Hepatocyte (in vitro differentiated cells): ENCODE results near the gene SYTL4. TPM values are rescaled to one million over a fixed set of nuclear protein-coding genes. Genes with fewer than 3 reads are reported as not detected.

Experiments used
- DNase-seq: peaks from one replicate; pipeline ENCODE4 v3.0.0-alpha.2; 2016; ENCODE audit warnings: low spot score
- H2AFZ ChIP-seq: fragments of 200-600 bp; sonication (generic); 2 replicates; pipeline ENCODE4 v1.6.0; 2016; ENCODE audit warnings: antibody characterized with exemption, mild to moderate bottlenecking
- H3K27ac ChIP-seq: fragments of 200-600 bp; sonication (generic); 2 replicates; pipeline ENCODE4 v1.5.1; 2016; ENCODE audit warnings: mild to moderate bottlenecking
- H3K27me3 ChIP-seq: fragments of 200-600 bp; sonication (generic); 2 replicates; pipeline ENCODE4 v1.6.1; 2016
- H3K36me3 ChIP-seq: fragments of 200-600 bp; sonication (generic); replicated peaks from 2 replicates; pipeline ENCODE4 v1.5.1; 2016; ENCODE audit warnings: low read depth; ENCODE audit not compliant: insufficient read depth
- H3K4me1 ChIP-seq: fragments of 200-600 bp; sonication (generic); 2 replicates; pipeline ENCODE4 v1.5.1; 2016; ENCODE audit warnings: mild to moderate bottlenecking, moderate library complexity; ENCODE audit not compliant: insufficient read depth
- H3K4me2 ChIP-seq: fragments of 200-600 bp; sonication (generic); 2 replicates; pipeline ENCODE4 v1.6.0; 2016
- H3K4me3 ChIP-seq: fragments of 200-600 bp; sonication (generic); 2 replicates; pipeline ENCODE4 v1.5.1; 2016; ENCODE audit warnings: mild to moderate bottlenecking
- H3K79me2 ChIP-seq: fragments of 200-600 bp; sonication (generic); 2 replicates; pipeline ENCODE4 v1.6.0; 2017; ENCODE audit warnings: mild to moderate bottlenecking
- H3K9me2 ChIP-seq: fragments of 200-600 bp; sonication (generic); replicated peaks from 2 replicates; pipeline ENCODE4 v1.6.0; 2017; ENCODE audit warnings: mild to moderate bottlenecking; ENCODE audit not compliant: insufficient read depth
- H3K9me3 ChIP-seq: fragments of 200-600 bp; sonication (generic); 2 replicates; pipeline ENCODE4 v1.5.1; 2016; ENCODE audit warnings: low read depth, mild to moderate bottlenecking
- H4K20me1 ChIP-seq: fragments of 200-600 bp; sonication (generic); 2 replicates; pipeline ENCODE4 v1.6.0; 2016; ENCODE audit warnings: mild to moderate bottlenecking; ENCODE audit not compliant: insufficient read depth, poor library complexity, severe bottlenecking
- EZH2 ChIP-seq: fragments of 200-600 bp; sonication (generic); IDR thresholded peaks from 2 replicates; pipeline ENCODE4 v1.6.1; 2016; ENCODE audit warnings: antibody characterized with exemption, mild to moderate bottlenecking, borderline replicate concordance
- EZH2phosphoT487 ChIP-seq: fragments of 200-600 bp; sonication (generic); IDR thresholded peaks from one replicate; pipeline ENCODE4 v1.6.1; 2018; ENCODE audit warnings: antibody characterized with exemption, mild to moderate bottlenecking, low read depth, moderate library complexity; ENCODE audit not compliant: unreplicated experiment, severe bottlenecking
- WGBS: methylation state at CpG from one replicate; pipeline ENCODE4 v1.1.6; 2016; ENCODE audit warnings: low lambda C conversion rate; ENCODE audit errors: missing lambda C conversion rate; 5-methylcytosine and 5-hydroxymethylcytosine counted together
- polyA plus RNA-seq: library from polyadenylated mRNA; unstranded; fragments of >200 nt; fragmentation: Nextera tagmentation; extraction: Ambion mirVana; gene quantifications from 2 replicates; pipeline ENCODE4 v1.2.1, GENCODE V29; 2016
- total RNA-seq: library from RNA; depleted of rRNA; stranded (reverse); fragments of >200 nt; gene quantifications from 2 replicates; pipeline ENCODE4 v1.2.3, GENCODE V29; 2014
- TF ChIP-seq, protein P1 (sequence below): fragments of 200-600 bp; sonication (generic); IDR thresholded peaks from 2 replicates; pipeline ENCODE4 v1.5.1; 2016; ENCODE audit warnings: antibody characterized with exemption, mild to moderate bottlenecking; ENCODE audit not compliant: poor library complexity

Gene SYTL4
- total and polyA plus RNA-seq, 2 experiments from 2014 or later: 2.4 to 3.4 TPM

DNA sequence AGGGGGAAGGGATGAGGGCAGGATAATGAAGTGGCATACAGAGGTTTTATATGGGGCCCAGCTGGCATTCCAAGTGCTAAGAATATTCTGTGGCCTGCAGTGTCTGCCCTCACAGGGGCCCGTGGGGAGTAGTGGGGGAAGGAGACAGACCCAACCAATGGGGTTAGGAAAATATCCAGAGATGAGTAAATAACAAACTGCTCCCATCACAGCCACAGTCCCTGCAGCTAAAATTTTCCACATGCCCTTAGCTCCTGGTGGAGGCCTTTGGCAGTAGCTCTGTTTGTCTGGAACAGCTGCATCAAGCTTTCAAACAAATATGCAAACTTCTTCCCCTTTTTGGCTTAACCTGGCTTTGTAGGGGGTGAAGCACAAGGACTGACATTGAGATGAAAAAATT lies 84.8 kb downstream of the SYTL4 start:
- no peaks in the 10 kb centered on the region for H3K79me2 ChIP-seq
- no peak overlapping the region for H3K4me2 ChIP-seq
- peak; percentile 18 for DNase-seq
- H3K4me3 ChIP-seq: no peak overlapping the region
- H3K27ac ChIP-seq: peak overlapping the region; percentile 89
- peaks cover 45% of the 10 kb centered on the region for H3K4me1 ChIP-seq
- no peaks in the 10 kb centered on the region for H3K9me3 ChIP-seq
- H4K20me1 ChIP-seq: no peaks in the 10 kb centered on the region
- no peak overlapping the region for H2AFZ ChIP-seq
- 0% methylated on average over 1 of the region's 1 CpG for WGBS
- no peaks in the 10 kb centered on the region for H3K36me3 ChIP-seq
- TF ChIP-seq EZH2: no peak
- TF ChIP-seq EZH2phosphoT487: no peak
- TF ChIP-seq, protein P1, sequence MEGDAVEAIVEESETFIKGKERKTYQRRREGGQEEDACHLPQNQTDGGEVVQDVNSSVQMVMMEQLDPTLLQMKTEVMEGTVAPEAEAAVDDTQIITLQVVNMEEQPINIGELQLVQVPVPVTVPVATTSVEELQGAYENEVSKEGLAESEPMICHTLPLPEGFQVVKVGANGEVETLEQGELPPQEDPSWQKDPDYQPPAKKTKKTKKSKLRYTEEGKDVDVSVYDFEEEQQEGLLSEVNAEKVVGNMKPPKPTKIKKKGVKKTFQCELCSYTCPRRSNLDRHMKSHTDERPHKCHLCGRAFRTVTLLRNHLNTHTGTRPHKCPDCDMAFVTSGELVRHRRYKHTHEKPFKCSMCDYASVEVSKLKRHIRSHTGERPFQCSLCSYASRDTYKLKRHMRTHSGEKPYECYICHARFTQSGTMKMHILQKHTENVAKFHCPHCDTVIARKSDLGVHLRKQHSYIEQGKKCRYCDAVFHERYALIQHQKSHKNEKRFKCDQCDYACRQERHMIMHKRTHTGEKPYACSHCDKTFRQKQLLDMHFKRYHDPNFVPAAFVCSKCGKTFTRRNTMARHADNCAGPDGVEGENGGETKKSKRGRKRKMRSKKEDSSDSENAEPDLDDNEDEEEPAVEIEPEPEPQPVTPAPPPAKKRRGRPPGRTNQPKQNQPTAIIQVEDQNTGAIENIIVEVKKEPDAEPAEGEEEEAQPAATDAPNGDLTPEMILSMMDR: no peak
- H3K27me3 ChIP-seq: no peaks in the 10 kb centered on the region
- H3K9me2 ChIP-seq: no peaks in the 10 kb centered on the region

DNA sequence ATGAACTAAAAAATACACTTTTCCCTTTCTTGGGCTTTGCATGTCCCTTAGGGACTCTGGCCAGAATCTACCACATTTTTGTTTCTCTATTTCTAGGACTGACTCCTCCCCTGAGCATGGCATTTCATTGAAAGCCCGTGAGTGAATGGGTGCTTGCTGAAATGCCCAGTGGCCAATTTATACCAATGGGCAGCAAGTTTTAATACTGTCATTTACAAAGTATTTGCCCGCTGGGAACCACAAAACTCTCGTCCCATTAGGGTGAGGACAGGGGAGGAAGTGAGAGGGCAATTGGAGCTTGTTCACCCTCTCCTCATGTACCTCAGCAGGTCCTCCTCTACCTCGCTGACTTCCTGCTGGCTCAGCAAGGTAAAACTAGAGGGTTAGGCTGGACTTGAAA lies 86.8 kb downstream of the SYTL4 start:
- Histone ChIP-seq H3K9me2 (no peaks in the 10 kb centered on the region), H3K9me3 (no peaks in the 10 kb centered on the region), H3K27me3 (no peaks in the 10 kb centered on the region), H3K36me3 (no peaks in the 10 kb centered on the region), H4K20me1 (no peaks in the 10 kb centered on the region), H3K4me1 (peaks cover 45% of the 10 kb centered on the region), H3K4me3 (no peak overlapping the region), H2AFZ (no peak overlapping the region), H3K4me2 (peak overlapping the region; percentile 39), H3K79me2 (no peaks in the 10 kb centered on the region), H3K27ac (peak overlapping the region; percentile 52)
- 71% methylated on average over 4 of the region's 4 CpGs for WGBS
- no peak for TF ChIP-seq EZH2phosphoT487
- TF ChIP-seq, protein P1: no peak
- TF ChIP-seq EZH2: no peak
- DNase-seq: no peak

- Histone ChIP-seq H3K9me3 (no peaks in the 10 kb centered on the region), H3K27ac (peak within 1 kb of the TSS; percentile 66), H3K79me2 (no peaks in the 10 kb centered on the region), H3K4me3 (no peak within 1 kb of the TSS), H4K20me1 (no peaks in the 10 kb centered on the region), H3K4me1 (peaks cover 40% of the 10 kb centered on the region), H3K36me3 (no peaks in the 10 kb centered on the region), H2AFZ (no peak within 1 kb of the TSS), H3K9me2 (no peaks in the 10 kb centered on the region), H3K27me3 (no peaks in the 10 kb centered on the region), H3K4me2 (peak within 1 kb of the TSS; percentile 48)
- DNase-seq: peak; percentile 74
- TF ChIP-seq EZH2: no peak
- TF ChIP-seq EZH2phosphoT487: no peak
- TF ChIP-seq, protein P1: no peak
- WGBS: 43% methylated on average over 11 of the region's 11 CpGs
These were observed 87.7 kb downstream of the SYTL4 start, which contains the start of gene SRPX2 for GRCh38 chrX:100643956-100644860. Gene SRPX2 (plus strand): TSS chrX:100644199. CDS start chrX:100646323, 2,124 bp downstream.
